HG03558 (cell line): ENCODE data around the gene GNAQ.
"Not testable (repeated sequence)": the region's sequence is repeated elsewhere in the genome, so short reads cannot be mapped to it uniquely, and the experiment has no call there.

ENCODE experiments used
- ATAC-seq: cut with Tn5 transposase; IDR thresholded peaks from one replicate; pipeline ENCODE4 v1.9.1; 2021; ENCODE audit warnings: moderate number of reproducible peaks; ENCODE audit not compliant: unreplicated experiment; ENCODE audit errors: extremely low read depth

GNAQ gene

DNA sequence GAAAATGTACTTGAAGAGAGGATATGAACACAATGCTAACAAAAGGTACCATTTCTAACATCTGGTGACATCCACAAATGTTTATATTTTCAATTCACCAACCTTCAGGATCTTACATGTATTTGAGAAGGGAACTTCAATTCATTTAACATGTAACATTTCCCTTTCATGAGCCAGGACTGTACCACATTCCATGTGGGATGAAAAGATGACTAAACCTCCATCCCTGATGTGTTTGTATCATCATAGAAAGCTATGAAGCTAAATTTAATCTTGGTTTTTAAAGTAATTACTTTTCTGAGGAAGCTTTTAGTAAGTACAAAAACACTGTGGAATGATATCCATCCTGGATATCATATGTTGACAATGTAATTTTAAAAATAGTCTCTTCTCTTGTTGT, 305.3 kb downstream of the GNAQ start:
- no peak for ATAC-seq

DNA sequence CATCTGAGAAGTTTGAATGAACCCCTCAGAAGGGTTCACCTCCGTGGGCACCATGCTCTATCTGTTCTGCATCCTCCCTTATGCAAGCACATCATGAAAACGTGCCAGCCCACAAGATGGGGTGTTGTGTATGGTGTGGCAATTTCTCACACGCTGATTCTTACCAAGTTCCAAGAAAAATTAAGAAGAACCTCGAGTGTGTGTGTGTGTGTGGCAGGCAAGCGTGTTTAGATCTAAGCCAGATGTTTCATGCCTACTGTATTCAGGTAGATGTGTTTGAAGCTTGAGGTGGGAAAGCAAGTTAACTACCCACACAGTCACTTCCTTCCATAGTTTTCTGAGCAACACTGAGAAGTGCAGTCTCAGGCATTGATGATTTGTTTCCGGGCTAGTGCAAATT, 305.8 kb downstream of the GNAQ start:
- ATAC-seq, result no peak

DNA sequence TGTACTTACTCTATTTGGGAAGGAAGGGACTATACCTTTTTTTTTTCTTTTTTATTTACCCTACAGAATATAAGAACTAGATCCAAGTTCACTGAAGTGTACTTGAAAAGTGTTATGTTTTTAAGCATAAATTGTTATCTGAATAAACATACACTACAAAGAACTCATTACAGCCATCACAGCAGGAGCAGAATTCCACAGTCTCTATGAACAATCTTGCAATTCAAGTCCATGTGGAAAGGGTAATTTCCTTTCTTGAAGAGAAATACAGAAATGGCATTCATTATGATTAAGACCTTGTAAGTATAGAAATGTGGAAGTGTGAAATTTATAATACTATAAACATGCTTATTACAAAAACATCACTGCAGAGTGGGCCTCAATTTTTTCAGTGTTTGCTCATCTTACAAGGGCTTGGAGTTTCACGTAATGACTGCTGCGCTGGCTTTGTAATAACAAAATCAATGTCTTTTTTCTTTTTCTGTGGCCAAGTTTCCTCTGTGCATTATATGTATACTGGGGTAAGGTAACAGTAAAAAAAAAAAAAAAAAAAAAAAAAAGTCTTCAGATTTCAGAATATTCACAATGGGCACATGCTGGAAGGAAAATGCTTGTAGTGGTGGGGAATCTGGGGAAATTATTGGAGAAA, 306.4 kb downstream of the GNAQ start:
- no peak for ATAC-seq

DNA sequence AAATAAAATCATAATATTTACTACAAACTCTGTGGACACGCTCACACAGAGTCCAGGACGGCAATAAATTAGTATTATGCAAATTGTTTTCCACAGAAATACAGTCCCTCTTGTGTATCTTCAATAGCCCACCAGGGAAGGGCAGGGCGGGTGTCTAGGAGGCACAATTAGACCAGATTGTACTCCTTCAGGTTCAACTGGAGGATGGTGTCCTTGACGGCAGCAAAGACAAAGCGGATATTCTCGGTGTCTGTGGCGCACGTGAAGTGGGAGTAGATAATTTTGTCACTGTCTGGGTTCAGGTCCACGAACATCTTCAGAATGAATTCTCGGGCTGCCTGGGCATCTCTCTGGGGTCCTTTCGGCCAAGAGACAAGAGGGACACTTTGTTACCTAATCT, 310.5 kb downstream of the GNAQ start:
- not testable (repeated sequence) for ATAC-seq

DNA sequence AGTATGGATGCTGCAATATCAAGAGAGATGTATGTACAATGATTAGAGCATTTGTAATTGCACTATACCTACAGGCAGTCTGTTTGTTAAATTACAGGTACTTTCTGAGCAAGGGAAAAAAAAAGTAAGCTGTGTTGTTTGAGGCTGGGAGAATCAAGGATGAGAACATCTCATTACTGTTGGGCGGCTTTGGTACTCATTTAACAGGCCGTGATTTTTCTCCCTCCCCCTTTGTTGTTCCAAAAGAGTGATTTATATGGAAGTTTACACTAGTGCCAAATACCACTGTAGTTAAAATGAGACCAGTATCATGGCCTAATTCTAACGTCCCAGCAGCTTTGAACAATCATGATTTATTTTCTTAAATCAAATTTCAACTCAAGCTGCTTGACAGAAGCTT, 312.3 kb downstream of the GNAQ start:
- no peak for ATAC-seq

DNA sequence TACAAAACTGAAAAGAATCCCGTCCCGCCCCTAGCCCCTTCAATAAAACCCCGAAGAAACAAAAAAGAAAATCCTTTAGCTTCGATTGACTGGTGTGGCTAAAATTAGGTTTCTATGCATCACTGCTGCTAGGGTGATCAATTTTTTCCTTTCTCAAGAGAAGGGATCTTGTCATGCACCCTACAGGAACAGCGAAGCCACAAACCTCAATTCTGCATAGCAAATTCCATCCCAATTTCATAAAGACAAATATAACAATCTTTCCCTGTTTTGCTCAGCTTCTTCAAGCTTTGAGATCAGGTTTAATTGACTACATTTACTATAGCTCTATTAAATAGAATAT, 313.3 kb downstream of the GNAQ start:
- ATAC-seq, result not testable (repeated sequence)

DNA sequence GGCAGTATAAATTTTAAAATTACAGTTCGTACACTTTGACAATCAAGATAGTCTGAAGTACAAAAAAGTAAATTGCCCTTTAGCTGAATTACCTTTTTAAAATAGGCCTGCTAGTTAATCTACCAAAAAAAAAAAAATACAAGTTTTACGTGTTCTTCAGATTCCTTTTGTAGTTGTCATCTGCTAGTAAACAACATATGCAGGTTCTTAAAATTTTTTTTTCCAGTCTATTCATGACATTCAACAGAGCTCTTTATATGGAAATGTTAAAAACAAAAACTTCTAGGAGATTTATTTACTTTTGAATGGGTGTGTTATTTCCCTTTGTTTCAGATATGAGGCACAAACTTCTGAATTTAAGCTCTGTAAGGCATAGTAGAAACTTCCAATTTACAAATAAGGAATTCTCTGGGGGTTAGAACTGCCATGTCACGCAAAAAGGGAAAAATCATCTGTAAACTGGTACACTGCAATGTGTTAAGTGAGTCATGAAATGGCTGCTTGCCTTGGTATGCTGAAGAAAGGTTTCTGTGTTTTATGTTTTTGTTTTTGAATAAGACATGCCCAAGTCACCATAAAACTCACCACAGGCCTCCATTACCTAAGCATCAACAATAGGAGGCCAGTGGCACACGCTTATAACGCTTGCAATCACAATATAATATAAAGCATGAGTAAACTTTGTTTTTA, 313.9 kb downstream of the GNAQ start:
- not testable (repeated sequence) for ATAC-seq

DNA sequence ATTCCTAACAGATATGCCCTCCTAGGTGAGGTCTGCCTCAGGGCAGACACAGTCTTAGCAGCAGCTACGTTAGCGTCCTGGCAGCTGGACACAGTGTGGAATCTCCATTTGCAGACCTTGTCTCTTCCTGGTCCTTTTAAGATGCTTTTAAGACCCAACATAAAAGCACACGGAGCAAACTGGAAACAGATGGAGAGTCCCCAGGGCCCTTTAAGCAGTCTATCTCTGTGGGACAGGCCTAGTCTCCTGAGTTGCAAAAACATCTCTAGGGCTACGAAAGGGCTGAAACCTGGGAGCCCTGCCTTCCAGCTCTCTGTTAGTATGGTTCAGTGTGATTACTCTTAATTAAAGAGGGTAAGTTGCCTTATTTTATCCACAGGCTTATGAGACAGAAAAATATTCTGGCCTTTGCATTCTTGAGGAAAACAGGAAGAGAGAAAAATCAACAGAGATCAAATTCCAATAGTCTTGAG, 317.5 kb downstream of the GNAQ start:
- ATAC-seq, result no peak

DNA sequence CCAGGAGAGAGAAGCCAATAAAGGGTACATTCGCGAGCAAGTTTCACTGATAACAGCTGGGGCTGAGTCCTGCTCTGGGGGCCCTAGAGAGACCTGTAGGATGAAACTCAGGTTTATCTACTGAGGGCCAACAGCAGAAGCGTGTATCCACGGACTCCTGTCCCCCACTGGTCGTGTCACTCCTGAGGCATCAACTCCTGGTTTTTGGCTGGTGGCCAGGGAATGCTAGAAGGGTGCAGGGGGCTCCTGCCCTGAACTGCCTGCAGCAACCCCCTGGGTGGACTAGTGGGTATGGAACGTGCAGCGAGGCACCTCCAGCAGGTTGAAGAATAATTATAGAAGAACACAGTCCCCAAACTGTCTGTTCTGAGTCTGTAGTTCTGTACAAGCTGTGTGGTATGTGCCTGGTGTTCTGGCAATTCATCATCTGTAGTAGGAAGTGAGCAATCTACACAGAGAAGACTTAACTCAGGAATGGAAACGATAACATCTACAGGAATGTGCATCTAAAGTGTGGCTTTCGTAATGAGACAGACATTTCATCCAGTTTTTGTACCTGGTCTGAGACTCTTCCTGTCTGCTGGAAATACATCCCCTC, 319.0 kb downstream of the GNAQ start:
- no peak for ATAC-seq

DNA sequence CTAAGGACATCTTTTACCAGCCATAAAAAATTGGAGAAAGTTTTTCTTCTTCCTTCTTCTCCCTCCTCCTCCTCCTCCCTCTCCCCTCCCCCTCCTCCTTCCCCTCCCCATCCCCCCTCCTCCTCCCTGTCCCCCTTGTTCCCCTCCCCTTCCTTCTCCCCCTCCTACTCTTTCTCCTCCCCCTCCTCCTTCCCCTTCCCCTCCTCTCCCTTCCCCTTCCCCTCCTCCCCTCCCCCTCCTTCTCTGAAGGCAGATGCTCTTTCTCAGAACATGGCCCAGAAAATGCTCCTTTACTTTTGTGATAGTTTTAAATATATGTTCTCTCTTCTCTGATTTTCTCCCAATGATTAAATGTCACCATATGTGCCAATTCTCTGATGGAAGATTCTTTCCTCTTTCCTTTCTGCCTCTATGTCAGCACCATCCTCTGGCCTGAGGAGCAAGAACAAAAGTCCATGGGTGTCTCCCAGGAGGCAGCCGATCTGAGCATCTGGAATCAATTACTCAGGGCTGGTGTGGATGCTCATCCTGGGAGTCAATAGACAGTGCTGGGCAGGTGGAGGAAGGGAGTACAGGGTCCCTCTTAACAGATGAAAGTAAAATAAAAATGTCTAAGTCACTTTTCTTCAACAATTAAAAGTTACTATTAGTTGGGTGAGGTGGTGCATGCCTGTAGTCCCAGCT, 320.5 kb downstream of the GNAQ start:
- no peak for ATAC-seq

DNA sequence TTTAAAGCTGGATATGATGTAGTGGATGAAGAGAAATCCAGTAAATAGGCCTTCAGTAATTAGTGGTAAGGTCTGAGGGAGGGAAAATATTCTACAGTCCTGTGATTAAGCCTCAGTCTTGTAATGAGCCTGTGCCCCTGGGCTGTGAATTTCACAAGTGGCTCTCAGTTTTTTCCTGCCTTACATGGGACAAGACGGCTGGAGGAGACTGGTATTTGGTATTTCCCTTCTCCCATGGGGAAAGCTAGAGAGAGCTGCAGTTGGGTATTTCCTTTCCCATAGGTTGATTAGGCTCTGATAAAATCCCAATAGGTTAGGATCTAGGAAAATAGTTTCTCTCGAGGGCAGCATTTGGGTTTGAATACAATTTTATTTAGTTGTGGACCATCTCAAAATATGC, 321.3 kb downstream of the GNAQ start:
- ATAC-seq, result no peak

DNA sequence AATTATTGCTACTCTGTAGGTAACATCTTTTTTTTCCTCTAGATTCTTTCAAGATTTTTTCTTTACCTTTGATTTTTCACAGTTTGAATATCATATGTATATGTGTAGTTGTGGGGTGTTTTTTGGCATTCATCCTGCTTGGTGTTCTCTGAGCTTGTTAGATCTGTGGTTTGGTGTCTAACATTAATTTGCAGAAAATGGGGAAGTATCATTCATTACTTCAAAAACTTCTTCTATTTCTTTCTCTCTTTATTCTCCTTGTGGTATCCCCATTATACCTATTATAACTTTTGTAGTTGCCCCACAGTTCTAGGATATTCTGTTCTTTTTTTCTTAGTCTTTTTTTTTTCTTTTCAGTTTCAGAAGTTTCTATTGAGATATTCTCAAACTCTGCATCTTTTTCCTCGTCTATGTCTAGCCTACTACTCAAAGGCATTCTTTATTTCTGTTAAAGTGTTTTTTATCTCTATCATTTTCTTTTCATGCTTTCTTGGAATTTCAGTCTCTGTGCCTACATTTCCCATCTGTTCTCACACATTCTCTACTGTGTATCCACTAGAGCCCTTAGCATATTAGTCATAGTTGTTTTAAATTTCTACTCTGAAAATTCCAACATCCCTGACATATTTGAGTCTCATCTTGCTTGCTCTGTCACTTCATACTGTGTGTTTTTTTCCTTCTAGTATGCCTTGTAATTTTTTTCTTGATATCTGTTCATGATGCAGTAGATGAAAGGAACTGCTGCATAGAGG, 323.4 kb downstream of the GNAQ start:
- no peak for ATAC-seq

DNA sequence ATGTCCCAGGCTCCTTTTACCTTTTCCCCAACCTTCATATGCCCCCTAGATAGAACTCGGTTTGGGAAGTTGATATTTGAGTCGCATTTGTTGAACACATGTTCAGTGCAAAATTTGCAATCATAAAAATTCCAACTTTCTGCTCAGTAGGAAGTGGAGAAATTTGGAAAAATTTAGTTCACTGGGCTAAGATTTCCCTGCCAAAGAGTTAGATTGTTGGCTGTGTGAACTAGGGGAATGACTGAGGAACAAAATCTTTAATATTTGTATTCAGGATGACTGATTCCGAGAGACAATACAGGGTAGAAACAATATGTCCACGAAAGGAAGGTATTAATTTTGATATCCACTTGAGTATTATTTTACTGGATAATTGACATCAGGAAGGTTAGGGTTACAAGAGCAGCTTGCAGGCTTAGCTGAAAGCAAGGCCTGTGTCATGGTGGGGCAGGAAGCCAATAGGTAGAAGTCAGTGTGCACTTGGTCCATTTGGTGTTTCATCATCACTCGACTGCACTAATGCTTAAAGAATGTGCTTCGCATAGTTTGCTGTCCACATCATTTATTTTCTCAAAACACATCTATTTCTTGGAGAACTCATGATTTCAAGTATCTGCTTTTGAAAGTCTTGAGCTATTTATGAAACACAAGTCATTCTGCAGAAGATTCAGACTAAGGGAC, 324.1 kb downstream of the GNAQ start:
- ATAC-seq, result no peak

DNA sequence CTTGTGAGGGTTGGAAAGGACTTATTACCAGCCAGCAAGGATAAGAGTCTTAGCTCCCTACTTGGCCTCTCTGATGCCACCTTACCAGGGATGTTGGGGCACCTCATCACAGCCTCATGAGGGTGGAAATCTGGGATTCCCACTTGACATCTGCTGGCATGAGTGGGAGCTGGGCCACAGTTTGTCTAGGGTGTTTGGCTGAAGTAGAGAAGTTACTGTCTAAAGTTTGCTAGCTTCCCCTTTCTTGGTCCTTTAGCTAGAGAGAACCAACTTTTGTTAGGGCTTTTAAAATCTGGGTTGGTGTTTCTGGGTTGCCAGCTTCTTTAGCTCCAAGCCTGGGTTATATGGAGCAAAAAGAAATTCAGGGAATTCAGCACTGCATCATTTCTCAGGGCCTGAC, 326.0 kb downstream of the GNAQ start:
- no peak for ATAC-seq

DNA sequence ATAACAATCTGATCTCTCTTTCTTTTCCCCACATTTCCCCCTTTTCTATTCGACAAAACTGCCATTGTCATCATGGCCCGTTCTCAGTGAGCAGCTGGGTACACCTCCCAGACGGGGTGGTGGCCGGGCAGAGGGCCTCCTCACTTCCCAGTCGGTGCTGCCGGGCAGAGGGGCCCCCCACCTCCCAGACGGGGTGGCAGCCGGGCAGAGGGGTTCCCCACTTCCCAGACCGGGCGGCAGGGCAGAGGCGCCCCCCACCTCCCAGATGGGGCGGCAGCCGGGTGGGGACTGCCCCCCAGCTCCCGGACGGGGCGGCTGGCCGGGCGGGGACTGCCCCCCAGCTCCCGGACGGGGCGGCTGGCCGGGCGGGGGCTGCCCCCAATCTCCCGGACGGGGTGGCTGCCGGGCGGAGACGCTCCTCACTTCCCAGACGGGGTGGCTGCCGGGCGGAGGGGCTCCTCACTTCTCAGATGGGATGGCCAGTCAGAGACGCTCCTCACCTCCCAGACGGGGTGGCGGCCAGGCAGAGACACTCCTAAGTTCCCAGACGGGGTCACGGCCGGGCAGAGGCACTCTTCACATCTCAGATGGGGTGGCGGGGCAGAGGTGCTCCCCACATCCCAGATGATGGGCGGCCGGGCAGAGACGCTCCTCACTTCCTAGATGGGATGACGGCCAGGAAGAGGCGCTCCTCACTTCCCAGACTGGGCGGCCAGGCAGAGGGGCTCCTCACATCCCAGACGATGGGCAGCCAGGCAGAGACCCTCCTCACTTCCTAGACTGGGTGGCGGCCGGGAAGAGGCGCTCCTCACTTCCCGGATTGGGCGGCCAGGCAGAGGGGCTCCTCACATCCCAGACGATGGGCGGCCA, 328.9 kb downstream of the GNAQ start:
- not testable (repeated sequence) for ATAC-seq

DNA sequence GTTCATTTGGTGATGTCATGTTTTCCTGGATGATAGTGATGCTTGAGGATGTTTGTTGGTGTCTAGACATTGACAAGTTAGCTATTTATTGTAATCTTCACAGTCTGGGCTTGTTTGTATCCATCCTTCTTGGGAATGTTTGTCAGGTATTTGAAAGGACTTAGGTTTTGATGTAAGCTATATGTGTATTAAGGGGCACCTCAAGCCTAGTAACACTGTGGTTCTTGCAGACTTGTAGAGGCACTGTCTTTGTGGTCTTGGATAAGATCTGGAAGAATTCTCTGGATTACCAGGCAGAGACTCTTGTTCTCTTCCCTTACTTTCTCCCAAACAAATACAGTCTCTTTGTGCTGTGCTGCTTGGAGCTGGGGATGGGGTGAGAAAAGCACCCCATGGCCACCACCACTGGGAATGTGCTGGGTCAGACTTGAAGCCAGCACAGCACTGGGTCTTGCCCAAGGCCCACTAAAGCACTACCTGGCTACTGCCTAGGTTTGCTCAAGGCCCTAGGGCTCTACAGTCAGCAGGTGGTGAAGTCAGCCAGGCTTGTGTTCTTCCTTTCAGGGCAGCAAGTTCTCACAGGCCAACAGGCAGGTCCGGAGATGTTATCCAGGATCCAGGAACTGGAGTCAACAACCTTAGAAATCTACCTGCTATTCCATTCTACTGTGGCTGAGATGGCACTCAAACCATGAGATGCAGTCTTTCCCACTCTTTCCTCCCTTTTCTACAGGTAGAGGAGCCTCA, 334.2 kb downstream of the GNAQ start:
- ATAC-seq, result no peak

DNA sequence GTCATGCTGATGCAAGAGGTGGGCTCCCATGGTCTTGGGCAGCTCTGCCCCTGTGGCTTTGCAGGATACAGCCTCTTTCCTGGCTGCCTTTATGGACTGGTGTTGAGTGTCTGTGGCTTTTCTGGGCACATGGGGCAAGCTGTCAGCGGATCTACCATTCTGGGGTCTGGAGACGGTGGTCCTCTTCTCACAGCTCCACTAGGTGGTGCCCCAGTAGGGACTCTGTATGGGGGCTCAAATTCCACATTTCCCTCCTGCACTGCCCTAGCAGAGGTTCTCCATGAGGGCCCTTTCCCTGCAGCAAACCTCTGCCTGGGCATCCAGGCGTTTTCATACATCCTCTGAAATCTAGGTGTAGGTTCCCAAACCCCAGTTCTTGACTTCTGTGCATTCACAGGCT, 340.9 kb downstream of the GNAQ start:
- not testable (repeated sequence) for ATAC-seq

DNA sequence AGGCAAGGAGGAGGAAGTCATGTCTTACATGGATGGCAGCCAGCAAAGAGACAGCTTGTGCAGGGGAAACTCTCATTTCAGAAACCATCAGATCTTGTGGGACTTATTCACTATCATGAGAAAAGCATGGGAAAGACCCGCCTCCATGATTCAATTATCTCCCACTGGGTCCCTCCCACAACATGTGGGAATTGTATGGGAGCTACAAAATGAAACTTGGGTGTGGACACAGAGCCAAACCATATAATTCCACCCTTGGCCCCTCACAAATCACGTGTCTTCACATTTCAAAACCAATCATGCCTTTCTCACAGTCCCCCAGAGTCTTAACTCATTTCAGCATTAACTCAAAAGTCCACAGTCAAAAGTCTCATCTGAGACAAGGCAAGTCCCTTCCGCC, 341.5 kb downstream of the GNAQ start:
- not testable (repeated sequence) for ATAC-seq
